ENCODE data around the gene TENM3. TPM values are rescaled to one million over a fixed set of nuclear protein-coding genes. Genes with fewer than 3 reads are reported as not detected.

Gene TENM3
- total RNA-seq, 2 donors from 2014 or later = 21.4 to 52.3 TPM

DNA sequence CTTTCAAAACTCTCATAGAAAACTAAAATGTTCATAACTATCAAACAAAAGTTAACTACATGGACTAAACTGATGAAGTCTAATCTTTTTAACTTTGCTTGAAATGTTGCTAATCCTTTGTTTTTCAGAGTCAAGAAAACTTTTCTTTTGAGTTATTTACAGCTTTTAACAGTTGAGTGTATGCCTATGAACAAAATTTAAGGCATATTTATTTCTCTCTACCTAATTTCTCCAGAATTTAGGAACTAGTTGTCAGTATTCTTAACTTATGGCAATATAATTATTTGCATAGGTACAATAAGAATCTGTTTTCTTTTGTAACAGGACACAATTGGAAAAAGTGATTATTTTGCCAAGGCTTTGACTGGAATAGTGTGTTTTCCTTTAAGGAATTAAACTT lies 23.8 kb downstream of the TENM3 start:
- no peak for DNase-seq (ENCODE audit: low spot score)

DNA sequence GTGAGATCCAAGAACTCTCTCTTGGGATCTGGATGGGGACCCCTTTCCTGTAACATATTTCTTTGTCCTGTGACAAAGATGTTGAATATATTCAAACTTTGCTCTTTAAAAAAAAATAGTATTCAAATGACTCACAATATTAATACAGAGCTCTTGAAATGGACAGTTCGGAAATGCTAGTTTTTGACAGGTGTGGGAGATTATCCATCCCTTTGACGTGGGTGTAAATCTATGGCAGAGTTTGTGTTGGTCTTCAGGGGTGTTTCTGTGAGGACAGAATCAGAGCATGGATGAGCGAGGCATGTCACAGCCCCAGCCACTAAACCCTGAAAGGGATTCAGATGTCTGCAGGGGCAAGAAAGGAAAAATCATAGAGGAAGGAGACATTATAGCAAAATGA lies 25.8 kb downstream of the TENM3 start:
- H3K27ac ChIP-seq = no peak overlapping the region
- no peaks in the 10 kb centered on the region for H3K27me3 ChIP-seq (replicated peaks; ENCODE audit: insufficient read depth)
- TF ChIP-seq POLR2AphosphoS5 (IDR thresholded peaks at IDR 0.05) (no peak), POLR2A (IDR thresholded peaks at IDR 0.05) (no peak)
- TF ChIP-seq, protein P1, sequence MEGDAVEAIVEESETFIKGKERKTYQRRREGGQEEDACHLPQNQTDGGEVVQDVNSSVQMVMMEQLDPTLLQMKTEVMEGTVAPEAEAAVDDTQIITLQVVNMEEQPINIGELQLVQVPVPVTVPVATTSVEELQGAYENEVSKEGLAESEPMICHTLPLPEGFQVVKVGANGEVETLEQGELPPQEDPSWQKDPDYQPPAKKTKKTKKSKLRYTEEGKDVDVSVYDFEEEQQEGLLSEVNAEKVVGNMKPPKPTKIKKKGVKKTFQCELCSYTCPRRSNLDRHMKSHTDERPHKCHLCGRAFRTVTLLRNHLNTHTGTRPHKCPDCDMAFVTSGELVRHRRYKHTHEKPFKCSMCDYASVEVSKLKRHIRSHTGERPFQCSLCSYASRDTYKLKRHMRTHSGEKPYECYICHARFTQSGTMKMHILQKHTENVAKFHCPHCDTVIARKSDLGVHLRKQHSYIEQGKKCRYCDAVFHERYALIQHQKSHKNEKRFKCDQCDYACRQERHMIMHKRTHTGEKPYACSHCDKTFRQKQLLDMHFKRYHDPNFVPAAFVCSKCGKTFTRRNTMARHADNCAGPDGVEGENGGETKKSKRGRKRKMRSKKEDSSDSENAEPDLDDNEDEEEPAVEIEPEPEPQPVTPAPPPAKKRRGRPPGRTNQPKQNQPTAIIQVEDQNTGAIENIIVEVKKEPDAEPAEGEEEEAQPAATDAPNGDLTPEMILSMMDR (IDR thresholded peaks at IDR 0.05) = no peak
- no peaks in the 10 kb centered on the region for H3K4me1 ChIP-seq (replicated peaks)
- no peaks in the 10 kb centered on the region for H3K36me3 ChIP-seq
- no peak for DNase-seq (ENCODE audit: low spot score)
- WGBS = 96% methylated on average over 3 of the region's 3 CpGs
- H3K4me3 ChIP-seq = no peak overlapping the region
- no peaks in the 10 kb centered on the region for H3K9me3 ChIP-seq
- intact Hi-C loops (cut with DNase I) = no loop called here

More for the DNA sequence above, 23.8 kb downstream of the TENM3 start:
- H3K4me1 ChIP-seq (replicated peaks) = no peaks in the 10 kb centered on the region
- no peak for TF ChIP-seq POLR2A (IDR thresholded peaks at IDR 0.05)
- TF ChIP-seq, protein P1 (IDR thresholded peaks at IDR 0.05) = no peak
- TF ChIP-seq POLR2AphosphoS5 (IDR thresholded peaks at IDR 0.05) = no peak
- no peaks in the 10 kb centered on the region for H3K36me3 ChIP-seq
- H3K27ac ChIP-seq = no peak overlapping the region
- no peaks in the 10 kb centered on the region for H3K9me3 ChIP-seq
- intact Hi-C loops (cut with DNase I) = no loop called here
- no peaks in the 10 kb centered on the region for H3K27me3 ChIP-seq (replicated peaks; ENCODE audit: insufficient read depth)
- no peak overlapping the region for H3K4me3 ChIP-seq

DNA sequence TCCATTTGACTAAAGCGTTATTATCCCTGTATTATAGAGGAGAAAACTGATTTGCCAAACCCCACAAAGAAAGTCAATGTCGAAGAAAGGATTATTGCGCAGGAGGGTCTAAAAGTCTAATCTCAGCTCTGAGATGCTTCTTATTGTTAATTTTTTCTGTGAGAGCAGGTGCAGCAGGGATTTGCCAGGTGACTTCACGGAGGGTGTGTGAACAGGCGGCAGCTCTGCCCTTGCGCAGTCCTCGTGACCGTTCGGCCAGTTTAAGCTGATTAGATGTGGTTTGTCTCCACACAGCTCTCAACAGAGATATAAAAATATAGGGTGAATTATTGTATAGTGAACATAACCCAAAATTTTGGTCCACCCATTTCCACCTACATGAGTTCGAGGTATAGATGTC lies 28.5 kb downstream of the TENM3 start:
- Histone ChIP-seq H3K9me3 (no peaks in the 10 kb centered on the region), H3K27ac (no peak overlapping the region), H3K27me3 (replicated peaks; ENCODE audit: insufficient read depth) (no peaks in the 10 kb centered on the region), H3K4me1 (replicated peaks) (no peaks in the 10 kb centered on the region), H3K4me3 (no peak overlapping the region), H3K36me3 (no peaks in the 10 kb centered on the region)
- intact Hi-C loops (cut with DNase I) = no loop called here
- 96% methylated on average over 10 of the region's 10 CpGs for WGBS
- no peak for TF ChIP-seq POLR2AphosphoS5 (IDR thresholded peaks at IDR 0.05)
- no peak for DNase-seq (ENCODE audit: low spot score)

DNA sequence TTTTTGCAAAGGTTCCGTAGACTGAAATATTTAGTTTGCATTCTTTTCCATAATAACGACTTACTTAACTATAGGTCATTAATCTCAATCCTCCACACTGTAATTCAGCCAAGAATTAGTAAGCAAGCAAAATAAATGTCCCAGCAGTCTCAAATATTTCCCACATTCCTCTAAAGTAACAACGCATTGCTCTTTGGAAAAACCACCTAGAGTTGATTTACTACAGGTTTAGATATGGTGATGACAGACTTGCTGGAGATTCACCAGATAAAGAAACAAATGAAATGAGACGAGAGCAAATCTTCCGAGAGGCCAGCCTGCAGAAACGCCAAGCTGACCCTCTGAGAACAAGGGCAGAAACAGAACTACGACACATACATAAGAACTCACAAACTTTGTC lies 28.9 kb downstream of the TENM3 start:
- no peak overlapping the region for H3K27ac ChIP-seq
- H3K4me1 ChIP-seq (replicated peaks) = no peaks in the 10 kb centered on the region
- H3K36me3 ChIP-seq = no peaks in the 10 kb centered on the region
- DNase-seq (ENCODE audit: low spot score) = no peak
- no peaks in the 10 kb centered on the region for H3K9me3 ChIP-seq
- intact Hi-C loops (cut with DNase I) = no loop called here
- H3K4me3 ChIP-seq = no peak overlapping the region
- 84% methylated on average over 7 of the region's 7 CpGs for WGBS
- no peaks in the 10 kb centered on the region for H3K27me3 ChIP-seq (replicated peaks; ENCODE audit: insufficient read depth)
- no peak for TF ChIP-seq POLR2A (IDR thresholded peaks at IDR 0.05)
- TF ChIP-seq POLR2AphosphoS5 (IDR thresholded peaks at IDR 0.05) = no peak

DNA sequence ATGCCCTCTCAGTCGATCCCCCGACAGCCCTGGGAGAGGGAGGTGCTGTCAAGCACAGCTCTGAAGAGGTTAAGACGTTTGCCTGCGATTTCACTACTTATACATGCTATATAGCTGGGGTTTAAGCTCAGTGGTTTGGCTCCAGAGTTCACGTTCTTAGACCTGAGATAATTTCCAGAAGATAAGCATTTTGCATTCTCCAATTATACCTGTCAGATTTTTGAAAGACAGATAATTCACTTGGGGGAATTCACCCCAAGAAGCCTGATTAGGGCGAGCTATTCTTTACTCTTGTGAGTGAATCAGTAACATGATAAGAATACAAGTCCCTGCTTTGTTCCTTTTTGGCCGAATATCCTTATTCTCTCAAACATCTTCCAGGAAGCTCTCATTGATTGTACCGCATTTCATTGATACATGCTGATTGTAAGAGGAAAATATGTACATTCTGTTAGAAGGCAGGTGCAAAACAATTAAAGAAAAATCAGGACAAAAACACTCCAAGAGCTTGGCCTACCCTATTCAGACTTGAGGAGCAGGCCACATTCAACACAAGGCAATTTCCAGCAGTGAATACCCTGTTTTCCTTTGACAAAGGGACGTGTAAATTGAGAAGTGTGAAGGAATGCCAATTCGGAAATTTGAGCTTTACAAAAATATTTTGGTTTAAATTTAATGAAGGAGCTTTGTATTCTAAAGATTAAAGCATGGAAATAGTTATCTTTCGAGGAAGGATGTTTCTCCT lies 30.2 kb downstream of the TENM3 start:
- 79% methylated on average over 11 of the region's 11 CpGs for WGBS
- H3K4me3 ChIP-seq = no peak overlapping the region
- H3K9me3 ChIP-seq = no peaks in the 10 kb centered on the region
- no peaks in the 10 kb centered on the region for H3K27me3 ChIP-seq (replicated peaks; ENCODE audit: insufficient read depth)
- intact Hi-C loops (cut with DNase I) = no loop called here
- no peaks in the 10 kb centered on the region for H3K4me1 ChIP-seq (replicated peaks)
- no peak for DNase-seq (ENCODE audit: low spot score)
- no peaks in the 10 kb centered on the region for H3K36me3 ChIP-seq
- TF ChIP-seq, protein P1 (IDR thresholded peaks at IDR 0.05) = no peak
- TF ChIP-seq POLR2A (IDR thresholded peaks at IDR 0.05) (no peak), POLR2AphosphoS5 (IDR thresholded peaks at IDR 0.05) (no peak)
- no peak overlapping the region for H3K27ac ChIP-seq
